ENCODE results near the gene POU3F2.

The POU3F2 gene

DNA sequence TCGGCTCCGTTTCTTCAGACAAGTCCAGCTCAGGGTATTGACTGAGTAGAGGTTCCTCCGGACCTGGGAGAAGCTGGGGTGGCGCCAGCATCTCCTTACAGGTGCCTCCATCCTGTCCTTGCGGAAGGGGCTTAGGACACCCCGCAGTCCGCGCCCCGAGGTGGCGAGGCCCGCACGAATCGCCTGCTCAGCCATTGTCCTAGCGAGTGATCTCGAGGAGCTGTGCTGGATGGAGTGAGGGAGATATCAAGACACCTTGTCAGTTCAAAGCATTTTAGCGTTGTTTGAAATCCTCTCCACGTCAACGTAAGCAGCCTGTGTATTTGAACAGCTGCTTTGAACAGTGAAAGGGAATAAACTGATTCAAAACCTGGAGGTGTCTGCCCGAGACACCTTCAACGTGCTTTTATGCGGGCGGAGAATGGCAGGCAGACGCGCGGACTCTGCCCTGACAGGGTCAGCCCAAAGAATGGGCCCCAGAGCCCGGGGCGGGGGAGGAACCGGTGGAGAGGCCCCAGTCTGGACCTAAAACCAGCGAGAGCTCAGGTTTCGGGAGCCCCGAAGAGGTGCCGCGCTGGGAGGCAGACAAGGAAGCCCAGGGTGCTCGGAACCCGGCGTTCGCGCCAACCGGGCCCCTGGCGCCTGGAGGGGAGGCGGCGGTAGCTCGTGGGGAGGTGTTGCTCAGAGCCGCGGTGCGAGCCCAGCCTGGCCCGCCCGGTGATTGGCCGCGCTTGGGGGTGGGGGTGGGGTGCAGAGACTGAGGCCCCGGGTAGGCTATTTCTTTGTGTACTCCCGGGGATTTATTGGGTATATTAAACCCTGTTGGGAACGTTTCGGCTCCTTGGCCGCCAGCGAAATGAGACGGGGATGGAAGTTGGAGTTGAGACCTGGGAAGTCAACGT lies 3.1 kb upstream of the POU3F2 start:
- DNase-seq = peak; percentile 71

GRCh38 chr6:98831959-98832283 lies 2.5 kb upstream of the POU3F2 start:
- no peak for DNase-seq

GRCh38 chr6:98832284-98833056 lies 1.9 kb upstream of the POU3F2 start:
- DNase-seq = peak; percentile 70

DNA sequence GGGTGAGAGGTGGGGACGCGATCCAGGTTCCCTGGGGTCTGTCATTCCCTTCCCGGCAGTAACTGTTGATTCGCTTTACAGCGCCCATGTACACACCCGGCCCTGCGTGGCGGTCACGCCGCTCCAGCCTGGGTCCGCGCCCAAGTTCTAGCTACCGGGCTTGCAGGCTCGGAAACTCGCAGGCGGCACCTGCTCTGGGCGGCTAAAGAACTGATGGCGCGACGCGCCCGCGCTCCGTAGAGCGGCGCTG lies 1.4 kb upstream of the POU3F2 start:
- peak; percentile 82 for DNase-seq

DNA sequence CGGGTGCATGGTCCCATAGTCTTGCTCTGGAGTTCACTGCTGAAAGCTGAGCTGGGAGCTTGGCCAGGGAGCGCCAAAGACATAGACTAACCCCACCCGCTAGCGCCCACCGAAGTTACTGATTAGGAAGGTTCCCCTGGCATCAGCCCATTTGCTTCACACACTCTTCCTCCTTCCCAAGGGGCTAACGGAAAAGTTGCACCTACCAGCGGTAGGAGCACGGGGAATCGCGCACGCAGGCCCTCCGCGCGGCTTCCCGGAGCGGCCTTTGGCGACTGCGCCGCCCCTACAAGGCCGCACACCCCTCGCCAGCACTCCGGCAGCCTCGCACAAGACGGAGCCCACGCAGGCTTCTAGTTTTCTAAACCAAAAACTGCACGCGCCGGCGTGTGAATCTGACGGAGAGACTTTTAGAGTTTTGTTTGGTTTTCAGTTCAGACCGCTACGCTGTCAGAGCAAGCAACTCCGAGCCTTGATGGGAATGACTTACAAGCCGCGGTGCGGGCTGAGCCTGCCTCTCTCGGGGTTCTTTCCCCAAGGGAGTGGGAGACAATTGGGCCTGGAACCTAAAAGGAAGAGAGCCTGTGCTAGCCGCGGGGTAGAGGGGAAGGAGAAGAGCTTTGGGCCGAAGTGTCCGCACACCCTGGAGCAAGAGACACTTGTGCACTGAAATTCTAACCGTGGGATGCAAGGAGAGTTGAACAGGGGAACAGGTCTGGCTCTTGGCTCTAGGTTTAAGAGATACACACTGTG lies 891 bp upstream of the POU3F2 start:
- peak; percentile 80 for DNase-seq

GRCh38 chr6:98835149-98836024 lies 1.0 kb downstream of the POU3F2 start:
- peak; percentile 76 for DNase-seq

- peak; percentile 76 for DNase-seq
Measured at GRCh38 chr6:98836025-98836961, 1.9 kb downstream of the POU3F2 start.

DNA sequence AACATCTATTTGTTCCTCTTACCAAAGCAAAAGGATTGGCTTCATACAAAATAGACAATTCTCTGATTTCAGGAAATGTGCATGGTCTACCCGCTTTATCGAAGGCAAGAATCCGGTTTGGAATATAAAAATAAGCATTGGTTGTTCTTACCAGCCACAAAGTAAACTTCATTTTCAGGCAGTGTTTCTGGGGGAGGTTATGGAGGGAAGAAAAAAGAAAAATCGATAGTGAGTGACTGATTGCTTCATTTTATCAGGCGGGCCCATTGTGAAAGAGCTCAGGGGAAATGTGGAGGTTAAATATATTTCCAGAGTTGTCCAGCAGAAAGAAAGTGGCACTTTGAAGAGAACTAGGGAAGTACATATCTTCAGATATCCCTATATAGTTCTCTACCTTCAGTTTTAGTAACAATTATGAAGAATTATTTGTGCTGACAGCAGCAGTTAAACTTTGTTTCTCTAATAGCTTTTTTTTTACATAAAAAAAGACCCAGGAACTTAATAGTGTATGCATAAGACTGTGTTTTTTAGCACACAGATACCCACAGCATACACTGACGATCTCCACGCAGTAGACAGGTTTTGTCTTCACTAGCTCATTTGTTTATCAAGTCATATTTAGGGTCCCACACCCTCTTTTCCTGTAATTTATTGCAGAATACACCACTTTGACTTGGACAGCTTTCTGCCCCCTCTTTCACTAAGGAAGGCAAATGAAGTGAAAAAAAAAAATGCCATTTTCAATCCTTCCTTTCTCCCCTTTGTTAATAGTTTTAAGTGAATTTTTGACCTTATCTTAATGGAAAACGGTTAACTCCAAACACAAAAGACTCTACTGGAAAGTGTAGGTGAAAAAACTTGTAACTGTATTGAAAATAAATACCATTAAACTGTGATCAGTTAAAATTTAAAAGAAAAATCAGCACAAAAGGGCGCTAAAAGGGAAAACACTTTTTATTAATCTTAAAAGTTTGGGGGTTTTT lies 2.9 kb downstream of the POU3F2 start:
- DNase-seq = peak; percentile 39

GRCh38 chr6:98838032-98838431 lies 3.7 kb downstream of the POU3F2 start:
- DNase-seq = peak; percentile 23

DNA sequence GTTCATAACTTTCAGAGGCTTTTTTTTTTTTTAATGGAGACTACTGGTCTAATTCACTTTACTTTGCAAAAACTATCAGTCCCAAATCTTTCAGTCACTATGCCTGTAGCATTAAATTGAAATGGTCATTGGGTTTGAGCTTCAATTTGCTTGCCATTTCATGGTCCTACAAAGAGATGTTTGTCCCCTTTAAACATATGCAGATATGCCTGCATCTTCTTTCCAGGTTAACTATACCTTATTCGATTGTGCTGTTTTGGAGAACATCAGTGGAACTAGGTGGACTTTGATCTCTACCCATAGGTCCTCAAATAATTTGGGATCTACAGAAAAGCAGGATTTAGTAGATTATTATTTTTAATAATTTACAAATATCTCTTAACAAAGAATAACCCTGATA lies 4.6 kb downstream of the POU3F2 start:
- DNase-seq = no peak

DNA sequence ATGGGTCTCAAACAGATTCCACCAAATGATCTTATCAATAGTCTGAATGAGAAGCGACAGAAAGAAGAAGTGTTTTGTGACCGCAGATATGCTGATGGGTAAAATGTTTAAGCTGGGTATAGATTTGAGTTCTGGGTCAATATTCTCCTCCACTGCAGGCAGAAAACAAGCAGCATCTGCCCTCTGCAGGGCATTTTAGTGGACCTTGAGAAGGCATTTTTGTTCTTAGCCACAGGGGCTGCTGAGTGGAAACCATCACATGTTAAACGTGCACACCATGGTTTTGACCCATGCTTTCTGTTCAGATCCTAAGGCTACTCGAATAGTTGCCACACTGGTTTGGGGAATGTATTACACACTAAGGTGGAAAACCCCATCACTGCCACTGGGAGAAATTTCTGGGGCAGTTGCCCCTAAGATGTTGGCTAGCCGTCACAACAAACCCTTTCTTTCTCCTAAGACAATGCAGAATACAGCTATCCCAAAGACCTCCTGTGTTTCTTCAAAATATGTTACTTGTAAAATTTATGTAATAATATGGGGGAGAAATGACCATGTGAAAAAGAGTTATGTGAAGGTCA lies 5.5 kb downstream of the POU3F2 start:
- peak; percentile 55 for DNase-seq

- no peak for DNase-seq
Measured at GRCh38 chr6:98840385-98840784, 6.0 kb downstream of the POU3F2 start.

DNA sequence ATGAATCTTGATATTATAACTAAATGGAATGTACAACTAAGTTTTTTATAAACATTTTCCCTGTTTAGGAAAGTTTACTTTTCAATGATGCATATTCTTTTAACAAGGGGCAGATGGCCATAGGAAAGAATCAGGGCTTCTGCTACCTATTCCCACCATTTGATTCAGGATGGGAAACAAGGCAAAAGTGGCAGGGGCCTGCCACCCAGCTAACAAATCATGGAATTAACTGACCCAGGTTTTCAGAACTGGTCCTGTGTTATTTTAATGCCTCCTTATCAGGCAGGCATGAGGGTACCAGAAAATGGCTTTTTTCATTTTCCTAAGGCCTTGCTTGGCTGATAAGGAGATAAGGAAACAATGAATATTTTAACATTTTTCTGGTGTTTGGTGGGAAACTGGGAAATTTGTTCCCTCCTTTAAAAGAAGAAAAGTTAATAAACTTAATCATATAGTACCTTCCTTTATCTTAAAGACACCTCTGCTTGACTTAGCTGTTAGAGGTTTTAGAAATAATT lies 6.7 kb downstream of the POU3F2 start:
- DNase-seq = no peak

DNA sequence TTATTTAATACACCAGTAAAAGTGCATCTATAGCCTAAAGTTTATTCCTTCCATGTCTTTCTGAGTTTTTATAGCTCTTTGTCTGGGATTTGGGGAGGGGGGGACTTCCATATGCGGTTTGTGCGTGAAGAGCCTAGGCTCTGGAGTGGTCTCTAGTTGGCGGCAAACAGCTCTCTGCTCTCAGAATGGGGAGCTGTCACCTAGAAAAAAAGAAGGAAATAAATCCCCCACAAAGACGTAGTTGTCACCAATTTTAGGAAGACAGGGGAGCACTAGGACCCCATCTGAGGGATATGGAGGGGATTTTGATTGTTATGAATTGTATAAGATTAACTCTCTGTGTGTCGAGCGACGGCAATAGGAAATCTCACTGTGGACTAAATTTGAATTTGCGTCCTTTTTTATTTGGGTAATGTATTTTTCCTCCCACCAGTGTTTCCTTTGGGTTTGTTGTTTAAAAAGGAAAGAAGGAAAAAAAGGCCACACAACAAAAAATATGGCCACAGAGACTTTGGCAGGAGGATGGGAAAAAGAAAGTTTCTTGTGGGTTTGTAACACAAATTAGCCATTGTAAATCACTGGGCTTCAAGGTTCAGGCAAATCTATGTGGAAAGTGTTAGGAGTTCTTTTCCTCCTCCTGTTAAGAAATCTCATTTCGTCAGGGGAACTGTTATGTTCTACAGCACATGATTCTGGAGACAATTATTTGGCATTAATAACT lies 7.4 kb downstream of the POU3F2 start:
- DNase-seq = no peak

GRCh38 chr6:98842342-98843180 lies 8.2 kb downstream of the POU3F2 start:
- no peak for DNase-seq

DNA sequence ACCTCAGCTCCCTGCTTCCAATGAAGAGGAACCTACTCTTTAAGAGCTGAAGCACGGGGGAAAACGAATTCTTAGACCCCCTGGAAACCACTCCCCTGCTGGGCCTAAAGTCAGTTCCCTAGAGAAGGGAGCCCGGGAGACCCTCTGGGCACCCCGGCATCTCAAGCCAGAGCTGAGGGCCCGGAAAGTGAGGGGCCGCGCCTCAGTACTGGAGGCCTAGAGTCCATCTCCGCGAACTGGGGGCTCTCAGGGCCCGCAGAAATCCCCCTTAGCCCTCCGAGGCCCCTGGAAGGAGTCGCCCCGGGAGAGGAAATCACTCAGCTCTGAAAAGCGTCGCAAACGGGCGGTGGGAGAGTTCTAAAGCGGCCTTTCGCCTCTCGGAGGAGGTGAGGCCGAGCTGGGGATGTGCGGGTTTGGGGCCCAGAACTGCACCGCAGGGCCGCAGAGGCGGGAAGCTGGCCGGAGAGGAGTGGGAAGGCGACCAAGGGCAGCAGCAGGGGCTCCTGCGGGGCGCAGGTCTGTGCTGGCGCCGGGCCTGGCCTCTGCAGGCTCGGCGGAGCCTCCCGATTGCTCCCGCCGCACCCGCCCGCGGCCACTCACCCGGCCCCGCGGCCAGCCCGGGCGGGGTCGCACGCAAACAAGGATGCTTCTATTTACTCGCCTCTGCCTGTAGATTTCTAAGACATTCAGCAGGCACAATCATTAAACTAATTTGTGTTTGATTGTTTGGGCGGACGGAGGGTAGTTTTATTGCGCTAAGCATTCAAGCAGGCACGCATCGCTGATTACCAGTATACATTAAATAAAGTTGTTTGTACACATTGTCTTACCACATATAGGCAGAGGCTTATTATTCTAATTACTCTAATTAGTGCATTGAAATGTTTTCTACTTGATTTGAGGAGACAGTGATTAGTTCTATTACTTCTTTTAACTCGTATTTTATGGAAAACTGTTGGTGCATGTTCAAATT lies 9.2 kb downstream of the POU3F2 start:
- DNase-seq = peak; percentile 76

All from NCI-H69 (cell line).